OCI-LY7 (cell line): ENCODE measurements around the gene BSPRY. TPM values are rescaled to one million over a fixed set of nuclear protein-coding genes. Genes with fewer than 3 reads are reported as not detected.

Source experiments
- BruUV-seq: library from RNA; stranded (reverse); fragments of 400-500 nt; replicated peaks from 2 replicates; lab custom pipeline; 2021; lab: Mats Ljungman, UMichigan
- CTCF ChIA-PET: fragments of 300-600 bp; sonication (Branson Sonifier 250); formaldehyde crosslinking; loops from one replicate; lab custom pipeline; 2022; ENCODE audit warnings: antibody characterized with exemption; ENCODE audit not compliant: unreplicated experiment; lab: Charles Lee
- POLR2A ChIA-PET: fragments of 300-600 bp; sonication (Branson Sonifier 250); formaldehyde crosslinking; loops from one replicate; lab custom pipeline; 2022; ENCODE audit warnings: antibody characterized with exemption; lab: Charles Lee
- DNase-seq: peaks from one replicate; pipeline ENCODE4 v3.0.0-alpha.2; 2015; ENCODE audit warnings: low spot score
- H2AFZ ChIP-seq: fragments of 200-600 bp; sonication (generic), shearing (Covaris generic); 2 replicates; pipeline ENCODE4 v1.6.1; 2014; ENCODE audit warnings: mild to moderate bottlenecking, antibody characterized with exemption, low read length, moderate library complexity
- H3K27ac ChIP-seq: fragments of 200-600 bp; sonication (generic); 2 replicates; pipeline ENCODE4 v1.5.1; 2014; ENCODE audit warnings: mixed run types, low read depth, mild to moderate bottlenecking, moderate library complexity, low read length, inconsistent platforms; ENCODE audit not compliant: poor library complexity, severe bottlenecking
- H3K36me3 ChIP-seq: fragments of 200-600 bp; sonication (generic); 2 replicates; pipeline ENCODE4 v1.6.1; 2014; ENCODE audit warnings: mild to moderate bottlenecking, antibody characterized with exemption, low read length, moderate library complexity, mixed read lengths; ENCODE audit not compliant: insufficient read depth
- H3K4me1 ChIP-seq: fragments of 200-600 bp; sonication (generic); 2 replicates; pipeline ENCODE4 v1.5.1; 2014; ENCODE audit warnings: mild to moderate bottlenecking, low read length; ENCODE audit not compliant: insufficient read depth, poor library complexity, severe bottlenecking
- H3K4me2 ChIP-seq: fragments of 200-600 bp; sonication (generic); 2 replicates; pipeline ENCODE4 v1.6.1; 2014; ENCODE audit warnings: mild to moderate bottlenecking, low read length
- H3K4me3 ChIP-seq: fragments of 200-600 bp; sonication (generic); 2 replicates; pipeline ENCODE4 v1.5.1; 2014; ENCODE audit warnings: mild to moderate bottlenecking, low read depth, low read length; ENCODE audit not compliant: poor library complexity, severe bottlenecking
- H3K79me2 ChIP-seq: fragments of 200-600 bp; sonication (generic); 2 replicates; pipeline ENCODE4 v1.6.1; 2016; ENCODE audit warnings: low read depth, mild to moderate bottlenecking, low read length, moderate library complexity, mixed read lengths; ENCODE audit not compliant: insufficient read depth
- H3K9me2 ChIP-seq: fragments of 200-600 bp; sonication (generic); 2 replicates; pipeline ENCODE4 v1.6.1; 2016; ENCODE audit warnings: mild to moderate bottlenecking, low read length, mixed read lengths; ENCODE audit not compliant: insufficient read depth
- H3K9me3 ChIP-seq: fragments of 200-600 bp; sonication (generic); 2 replicates; pipeline ENCODE4 v1.6.1; 2014; ENCODE audit warnings: mild to moderate bottlenecking, mixed run types, low read length, mixed read lengths
- H4K20me1 ChIP-seq: fragments of 200-600 bp; sonication (generic); 2 replicates; pipeline ENCODE4 v1.6.1; 2014; ENCODE audit warnings: mild to moderate bottlenecking, antibody characterized with exemption, low read length, moderate library complexity, mixed read lengths; ENCODE audit not compliant: insufficient read depth
- EZH2phosphoT487 ChIP-seq: fragments of 200-600 bp; sonication (generic); IDR thresholded peaks from 2 replicates; pipeline ENCODE4 v1.6.1; 2018; ENCODE audit warnings: low read depth, borderline replicate concordance, mild to moderate bottlenecking, mixed run types, antibody characterized with exemption, low read length, moderate library complexity, mixed read lengths
- intact Hi-C: fragments of 100-400 bp; cut with micrococcal nuclease; formaldehyde crosslinking; loops from one replicate; pipeline ENCODE4 v1.10.0; 2022; ENCODE audit not compliant: unreplicated experiment
- total RNA-seq, 2 experiments: library from RNA; depleted of rRNA in 1 of 2; stranded (reverse); fragments of >200 nt in 1 of 2; shearing (Covaris generic) in 1 of 2; gene quantifications; 2 replicates each; pipeline ENCODE4 v1.2.3, GENCODE V29; 2014 to 2022
- TF ChIP-seq, protein P1 (sequence below): fragments of 200-600 bp; sonication (generic); conservative IDR thresholded peaks from 2 replicates; pipeline ENCODE4 v1.5.1; 2014; ENCODE audit warnings: mild to moderate bottlenecking, antibody characterized with exemption, low read length, moderate library complexity, mixed read lengths

BSPRY gene
- total RNA-seq, 2 experiments from 2014 or later, result 0.54 to 0.82 TPM

DNA sequence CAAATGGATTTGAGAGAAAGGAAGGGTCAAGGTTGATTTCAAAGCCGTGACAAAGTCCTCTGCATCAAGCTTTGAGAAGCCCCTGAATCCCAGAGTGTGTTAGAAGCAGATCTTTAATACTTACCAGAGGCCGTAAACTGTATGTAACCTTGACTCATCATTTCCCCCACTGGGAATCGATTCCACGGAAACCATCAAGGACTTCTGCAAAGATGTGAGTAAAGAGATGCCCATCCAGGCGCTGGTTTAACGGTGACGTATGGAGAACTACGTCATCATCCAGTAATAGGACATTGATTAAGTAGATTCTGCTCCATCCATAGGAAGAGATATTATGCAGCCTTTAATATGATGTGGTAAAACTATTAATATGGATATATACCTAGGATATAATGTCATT, 47.8 kb upstream of the BSPRY start:
- Histone ChIP-seq H3K36me3 (no peaks in the 10 kb centered on the region), H2AFZ (no peak overlapping the region), H3K4me1 (peaks cover 10% of the 10 kb centered on the region), H3K4me3 (no peak overlapping the region), H3K79me2 (no peaks in the 10 kb centered on the region), H3K9me2 (no peaks in the 10 kb centered on the region), H3K9me3 (no peaks in the 10 kb centered on the region), H3K4me2 (no peak overlapping the region), H3K27ac (no peak overlapping the region), H4K20me1 (no peaks in the 10 kb centered on the region)
- intact Hi-C loops, result loop anchor here (10.0 kb wide), 1 partner anchor 283 kb away; no protein-coding TSS in a partner anchor
- DNase-seq, result no peak
- BruUV-seq, result no TSS peak
- POLR2A ChIA-PET, result no interaction called here
- TF ChIP-seq EZH2phosphoT487, result no peak
- TF ChIP-seq, protein P1, sequence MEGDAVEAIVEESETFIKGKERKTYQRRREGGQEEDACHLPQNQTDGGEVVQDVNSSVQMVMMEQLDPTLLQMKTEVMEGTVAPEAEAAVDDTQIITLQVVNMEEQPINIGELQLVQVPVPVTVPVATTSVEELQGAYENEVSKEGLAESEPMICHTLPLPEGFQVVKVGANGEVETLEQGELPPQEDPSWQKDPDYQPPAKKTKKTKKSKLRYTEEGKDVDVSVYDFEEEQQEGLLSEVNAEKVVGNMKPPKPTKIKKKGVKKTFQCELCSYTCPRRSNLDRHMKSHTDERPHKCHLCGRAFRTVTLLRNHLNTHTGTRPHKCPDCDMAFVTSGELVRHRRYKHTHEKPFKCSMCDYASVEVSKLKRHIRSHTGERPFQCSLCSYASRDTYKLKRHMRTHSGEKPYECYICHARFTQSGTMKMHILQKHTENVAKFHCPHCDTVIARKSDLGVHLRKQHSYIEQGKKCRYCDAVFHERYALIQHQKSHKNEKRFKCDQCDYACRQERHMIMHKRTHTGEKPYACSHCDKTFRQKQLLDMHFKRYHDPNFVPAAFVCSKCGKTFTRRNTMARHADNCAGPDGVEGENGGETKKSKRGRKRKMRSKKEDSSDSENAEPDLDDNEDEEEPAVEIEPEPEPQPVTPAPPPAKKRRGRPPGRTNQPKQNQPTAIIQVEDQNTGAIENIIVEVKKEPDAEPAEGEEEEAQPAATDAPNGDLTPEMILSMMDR, result no peak
- CTCF ChIA-PET, result no interaction called here

DNA sequence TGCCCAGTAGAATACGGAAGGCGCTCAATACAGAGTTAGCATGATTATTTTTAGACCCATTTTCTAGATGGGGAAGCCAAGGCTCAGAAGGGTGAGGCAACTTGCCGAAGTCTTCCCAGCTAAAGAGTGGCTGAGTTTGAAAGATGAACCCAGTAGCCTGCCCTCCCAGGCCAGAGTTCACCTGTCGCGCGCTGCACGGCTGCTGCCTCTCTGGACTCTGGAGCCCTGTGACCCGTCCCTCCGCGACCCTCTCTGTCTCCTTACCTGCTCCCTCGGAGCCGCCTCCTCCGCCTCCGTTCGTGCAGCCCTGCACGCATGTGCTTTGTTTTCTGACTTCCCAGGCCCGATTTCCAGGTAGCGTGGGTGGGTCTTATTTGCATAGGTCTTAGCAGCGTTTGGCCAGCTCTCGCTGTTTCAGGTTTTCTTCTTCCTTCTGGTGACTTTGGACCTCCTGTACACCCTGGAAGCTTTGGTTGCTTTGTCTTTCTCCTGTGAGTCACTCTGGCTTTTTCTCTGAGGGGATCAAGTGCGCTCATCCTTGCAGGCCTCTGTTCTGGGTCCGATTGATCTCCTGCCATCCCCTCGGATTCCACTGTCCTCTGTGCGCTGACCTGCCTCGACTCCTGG, 46.4 kb upstream of the BSPRY start, which contains the start of gene RNF183:
TSS of gene RNF183 (minus strand) at position 585 of the 627 bp plus-strand sequence. CDS start 5,192 bp downstream, outside the sequence.
- ChIA-PET CTCF (no interaction called here), POLR2A (no interaction called here)
- no peaks in the 10 kb centered on the region for H3K79me2 ChIP-seq
- H3K36me3 ChIP-seq, result no peaks in the 10 kb centered on the region
- no TSS peak for BruUV-seq
- no peaks in the 10 kb centered on the region for H4K20me1 ChIP-seq
- no peaks in the 10 kb centered on the region for H3K9me2 ChIP-seq
- DNase-seq, result no peak
- no peak within 1 kb of the TSS for H3K4me3 ChIP-seq
- H3K27ac ChIP-seq, result no peak within 1 kb of the TSS
- no peak within 1 kb of the TSS for H2AFZ ChIP-seq
- no peaks in the 10 kb centered on the region for H3K9me3 ChIP-seq
- intact Hi-C loops, result loop anchor here (10.0 kb wide), 1 partner anchor 282 kb away; no protein-coding TSS in a partner anchor
- H3K4me2 ChIP-seq, result no peak within 1 kb of the TSS
- TF ChIP-seq EZH2phosphoT487, result no peak
- TF ChIP-seq, protein P1, result no peak
- peaks cover 10% of the 10 kb centered on the region for H3K4me1 ChIP-seq

DNA sequence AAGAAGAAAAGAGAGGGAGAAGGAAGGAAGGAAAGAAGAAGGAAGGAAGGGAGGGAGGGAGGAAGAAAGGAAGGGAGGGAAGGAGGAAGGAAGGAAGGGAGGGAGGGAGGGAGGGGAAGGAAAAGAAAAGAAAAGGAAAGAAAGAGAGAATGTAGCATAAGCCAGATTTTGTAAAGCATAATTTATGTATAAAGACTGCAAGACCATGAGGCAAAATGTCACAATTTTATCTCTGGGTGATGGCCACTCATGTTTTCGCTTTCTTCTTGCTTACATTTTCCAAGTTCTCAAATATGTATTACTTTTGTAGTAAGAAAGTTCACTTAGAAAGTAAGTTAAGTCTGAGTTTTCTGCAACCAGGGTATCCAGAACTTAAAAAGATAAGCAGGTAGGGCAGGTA, 42.8 kb upstream of the BSPRY start:
- no peak overlapping the region for H2AFZ ChIP-seq
- TF ChIP-seq, protein P1, result no peak
- no peak for TF ChIP-seq EZH2phosphoT487
- no TSS peak for BruUV-seq
- no peaks in the 10 kb centered on the region for H3K79me2 ChIP-seq
- H3K9me3 ChIP-seq, result no peaks in the 10 kb centered on the region
- H4K20me1 ChIP-seq, result no peaks in the 10 kb centered on the region
- H3K36me3 ChIP-seq, result no peaks in the 10 kb centered on the region
- no peak overlapping the region for H3K27ac ChIP-seq
- H3K4me2 ChIP-seq, result no peak overlapping the region
- no peaks in the 10 kb centered on the region for H3K4me1 ChIP-seq
- ChIA-PET POLR2A (no interaction called here), CTCF (no interaction called here)
- H3K9me2 ChIP-seq, result no peaks in the 10 kb centered on the region
- H3K4me3 ChIP-seq, result no peak overlapping the region
- intact Hi-C loops, result loop anchor here (10.0 kb wide), 1 partner anchor 278 kb away; no protein-coding TSS in a partner anchor
- DNase-seq, result no peak
